ENCODE data around the gene BPIFA2.
"Not testable (repeated sequence)": the region's sequence is repeated elsewhere in the genome, so short reads cannot be mapped to it uniquely, and the experiment has no call there.

The BPIFA2 gene

DNA sequence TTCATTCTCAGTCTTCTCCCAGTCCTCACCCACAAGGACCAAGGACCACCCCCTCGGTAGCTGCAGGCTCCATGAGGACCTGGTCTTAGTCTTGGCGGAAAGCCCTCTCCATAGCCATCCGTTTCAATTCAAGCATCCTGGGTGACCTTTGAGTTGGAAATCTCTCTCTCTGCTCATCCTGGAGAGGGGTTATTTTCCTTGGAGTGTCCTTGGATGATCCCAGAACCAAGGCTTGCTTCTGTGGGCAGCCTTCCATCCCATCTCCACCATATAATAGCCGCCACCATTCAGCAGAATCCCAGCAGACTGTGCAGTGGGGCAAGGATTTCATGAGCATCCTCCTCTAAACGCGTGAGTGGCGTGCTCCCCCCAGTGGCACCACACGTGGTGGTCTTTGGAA is at the start of gene BPIFA2:
Gene BPIFA2, plus strand, starts transcription at position 301 of the 400 bp plus-strand sequence. CDS start 987 bp downstream, outside the sequence.
- DNase-seq (ENCODE audit: low spot score): no peak

GRCh38 chr20:33119725-33120720 is 47.9 kb upstream of the BPIFA2 start:
- no peak for DNase-seq (ENCODE audit: low spot score)

DNA sequence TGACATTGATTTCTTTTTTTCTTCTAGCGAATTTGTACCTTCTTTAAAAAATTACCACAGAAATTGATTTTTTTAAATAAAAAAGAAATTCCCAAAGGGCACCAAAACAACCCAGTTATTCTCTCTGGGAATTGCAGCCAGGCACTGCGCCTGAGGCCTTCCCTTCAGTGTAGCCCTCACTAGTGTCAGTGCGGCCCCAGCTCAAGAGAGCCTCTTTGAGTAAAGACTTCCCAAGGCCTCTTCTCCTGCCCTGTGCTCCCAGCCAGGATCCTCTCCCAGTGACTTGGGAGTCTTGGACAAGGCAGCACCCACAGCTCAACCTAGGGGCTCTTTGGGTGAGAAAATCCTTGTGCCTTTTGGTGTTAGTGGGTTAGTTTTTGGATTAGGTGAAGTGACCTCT is 47.0 kb upstream of the BPIFA2 start:
- DNase-seq (ENCODE audit: low spot score): no peak

DNA sequence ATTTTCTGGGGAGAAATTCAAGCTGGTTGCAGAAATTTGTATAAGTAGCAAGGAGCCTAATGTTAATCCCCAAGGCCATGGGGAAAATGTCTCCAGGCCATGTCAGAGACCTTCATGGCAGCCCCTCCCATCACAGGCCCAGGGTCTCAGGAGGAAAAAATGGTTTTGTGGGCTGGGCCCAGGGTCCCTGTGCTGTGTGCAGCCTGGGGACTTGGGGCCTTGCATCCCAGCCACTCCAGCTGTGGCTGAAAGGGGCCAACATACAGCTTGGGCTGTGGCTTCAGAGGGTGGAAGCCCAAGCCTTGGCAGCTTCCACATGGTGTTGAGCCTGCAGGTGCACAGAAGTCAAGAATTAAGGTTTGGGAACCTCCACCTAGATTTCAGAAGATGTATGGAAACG is 45.7 kb upstream of the BPIFA2 start:
- DNase-seq (ENCODE audit: low spot score): not testable (repeated sequence)

- DNase-seq (ENCODE audit: low spot score): no peak
Observed at GRCh38 chr20:33124261-33124660, 43.7 kb upstream of the BPIFA2 start.

- DNase-seq (ENCODE audit: low spot score): no peak
Observed at GRCh38 chr20:33124994-33125393, 43.0 kb upstream of the BPIFA2 start.

- DNase-seq (ENCODE audit: low spot score): no peak
Observed at GRCh38 chr20:33125983-33126382, 42.0 kb upstream of the BPIFA2 start.

DNA sequence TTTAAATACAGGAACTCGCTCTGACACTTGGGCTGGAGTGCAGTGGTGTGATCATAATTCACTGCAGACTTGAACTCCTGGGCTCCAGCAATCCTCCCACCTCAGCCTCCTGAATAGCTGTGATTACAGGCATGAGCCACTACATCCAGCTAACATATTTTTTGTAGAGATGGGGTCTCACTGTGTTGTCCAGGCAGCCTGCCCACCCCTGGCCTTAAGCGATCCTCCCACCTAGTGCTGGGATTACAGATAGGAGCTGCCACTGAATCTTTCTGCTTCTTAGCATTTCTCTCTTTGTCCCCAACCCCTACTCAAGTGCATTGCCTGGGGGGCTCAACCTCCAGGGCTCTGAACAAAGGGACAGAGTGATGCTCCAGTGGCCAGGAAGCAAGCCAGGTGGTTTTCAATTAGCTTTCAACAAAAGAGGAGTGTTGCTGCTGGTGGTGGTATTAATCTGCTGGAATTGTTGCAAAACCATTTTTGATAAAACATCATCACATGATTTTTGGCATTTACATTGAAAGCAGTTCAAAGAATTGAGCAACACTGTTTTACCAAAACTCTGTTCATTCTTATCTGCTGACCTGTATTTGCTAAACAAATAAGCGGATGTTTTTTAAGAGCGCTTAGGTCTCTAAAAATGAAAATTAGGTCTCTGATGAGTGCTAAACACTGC is 40.4 kb upstream of the BPIFA2 start:
- DNase-seq (ENCODE audit: low spot score): no peak

DNA sequence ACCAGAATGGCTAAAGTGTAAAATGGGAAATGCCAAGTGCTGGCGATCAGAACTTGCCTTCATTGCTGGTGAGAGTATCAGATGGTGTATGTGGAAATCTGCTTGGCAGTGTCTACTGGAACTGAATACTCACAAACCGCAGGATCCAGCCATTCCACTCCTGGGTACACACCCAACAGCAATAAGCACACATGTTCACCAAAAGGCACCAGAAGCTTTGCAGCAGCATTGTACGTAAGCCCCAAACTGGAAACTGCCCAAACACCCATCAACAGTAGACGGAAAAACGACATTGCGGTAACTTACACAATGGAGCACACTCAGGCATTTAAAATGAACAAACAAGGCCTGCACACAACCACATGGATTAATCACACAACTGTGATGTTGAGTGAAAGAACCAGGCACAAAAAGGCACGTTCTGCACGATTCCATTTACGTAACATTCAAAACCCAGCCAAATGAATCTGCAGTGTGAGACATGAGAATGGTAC is 37.3 kb upstream of the BPIFA2 start:
- no peak for DNase-seq (ENCODE audit: low spot score)

GRCh38 chr20:33131949-33132473 is 35.9 kb upstream of the BPIFA2 start:
- no peak for DNase-seq (ENCODE audit: low spot score)

- DNase-seq (ENCODE audit: low spot score): no peak
Observed at GRCh38 chr20:33132513-33133372, 35.2 kb upstream of the BPIFA2 start.

DNA sequence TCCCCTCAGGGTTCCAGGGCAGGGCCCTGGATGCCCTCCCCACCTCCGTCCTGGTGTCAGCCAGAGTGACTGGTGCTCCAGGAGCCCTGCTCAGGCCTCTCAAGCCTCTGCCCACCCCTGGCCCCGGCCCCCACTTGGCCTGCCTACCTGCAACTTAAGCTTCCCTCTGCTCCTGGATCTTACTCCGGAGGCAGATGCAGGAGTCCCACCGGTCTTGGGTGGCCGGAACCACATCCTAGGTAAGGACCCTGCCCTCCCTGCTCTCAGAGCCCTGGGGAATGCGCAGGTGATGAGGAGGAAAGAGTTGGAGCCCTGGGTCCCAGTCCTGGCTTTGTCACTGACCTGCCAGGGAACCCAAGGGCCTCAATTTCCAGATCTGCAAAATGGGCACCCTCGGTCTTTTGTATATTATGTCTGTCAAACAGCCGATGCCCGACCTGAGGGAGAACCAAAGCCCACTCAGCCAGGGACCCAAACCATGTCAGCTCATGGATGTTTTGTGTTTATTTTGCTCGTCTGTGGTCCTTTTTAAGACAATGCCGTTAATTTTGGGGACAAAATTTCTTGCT is 34.5 kb upstream of the BPIFA2 start:
- no peak for DNase-seq (ENCODE audit: low spot score)

- no peak for DNase-seq (ENCODE audit: low spot score)
Observed at GRCh38 chr20:33137195-33137594, 30.8 kb upstream of the BPIFA2 start.

DNA sequence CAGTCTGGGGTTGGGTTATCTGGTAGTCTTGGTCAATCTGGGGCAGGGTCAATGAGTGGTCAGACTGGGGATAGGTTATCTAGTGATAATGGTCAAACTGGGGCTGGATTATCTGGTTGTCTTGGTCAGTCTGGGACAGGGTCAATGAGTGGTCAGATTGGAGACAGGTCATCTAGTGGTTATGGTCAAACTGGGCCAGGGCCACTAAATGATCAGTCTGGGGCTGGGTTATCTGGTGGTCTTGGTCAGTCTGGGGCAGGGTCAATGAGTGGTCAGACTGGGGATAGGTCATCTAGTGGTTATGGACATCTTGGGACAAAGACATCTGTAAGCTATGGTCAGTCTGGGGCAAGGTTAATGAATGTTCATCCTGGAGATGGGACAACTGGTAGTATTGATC is 28.5 kb upstream of the BPIFA2 start:
- DNase-seq (ENCODE audit: low spot score): no peak

DNA sequence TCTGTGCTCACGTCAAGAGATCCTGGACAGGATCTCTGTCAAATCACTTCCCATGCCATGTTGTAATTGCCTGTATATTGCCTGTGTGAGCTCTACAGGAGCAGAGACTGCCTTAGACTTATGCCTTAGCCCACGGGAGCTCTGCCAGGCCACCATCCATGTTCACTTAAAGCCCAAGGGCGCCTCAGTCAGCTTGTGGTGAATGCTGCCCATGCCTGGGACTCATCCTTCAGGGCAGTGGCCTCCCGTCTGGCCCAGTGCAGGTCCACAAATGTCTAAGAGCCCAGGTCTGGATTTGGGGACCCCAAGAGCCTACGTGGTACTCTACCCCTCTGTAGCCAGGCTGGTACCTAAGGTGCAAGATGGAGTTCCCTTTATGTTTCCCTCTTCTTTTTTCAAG is 22.4 kb upstream of the BPIFA2 start:
- no peak for DNase-seq (ENCODE audit: low spot score)

- DNase-seq (ENCODE audit: low spot score): no peak
Observed at GRCh38 chr20:33147299-33147698, 20.7 kb upstream of the BPIFA2 start.

- DNase-seq (ENCODE audit: low spot score): no peak
Observed at GRCh38 chr20:33148040-33148439, 19.9 kb upstream of the BPIFA2 start.

DNA sequence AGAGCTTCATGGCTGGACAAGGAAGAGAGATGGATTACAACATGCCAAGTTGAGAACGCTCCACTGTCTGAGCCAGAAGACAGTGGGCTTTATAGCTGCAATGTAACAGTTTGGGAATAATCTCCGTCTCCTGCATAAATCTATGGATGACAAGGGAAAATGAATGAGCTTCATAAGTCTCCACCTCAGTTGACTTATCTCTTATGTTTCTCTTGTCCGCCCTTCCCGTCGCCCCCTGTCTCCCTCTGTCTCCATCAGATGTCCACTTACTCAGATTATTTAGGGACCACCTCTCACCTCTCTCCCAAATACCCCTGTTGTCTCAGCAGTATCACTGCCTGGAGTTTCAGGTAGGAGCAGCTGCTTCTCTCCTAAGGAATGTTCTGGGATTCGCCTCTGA is 13.7 kb upstream of the BPIFA2 start:
- DNase-seq (ENCODE audit: low spot score): no peak

- DNase-seq (ENCODE audit: low spot score): no peak
Observed at GRCh38 chr20:33158637-33159385, 9.1 kb upstream of the BPIFA2 start.

- no peak for DNase-seq (ENCODE audit: low spot score)
Observed at GRCh38 chr20:33159713-33160112, 8.2 kb upstream of the BPIFA2 start.

- no peak for DNase-seq (ENCODE audit: low spot score)
Observed at GRCh38 chr20:33160681-33161080, 7.3 kb upstream of the BPIFA2 start.
